H1 (cell line): ENCODE results near the gene EXT2. TPM values are rescaled to one million over a fixed set of nuclear protein-coding genes. Genes with fewer than 3 reads are reported as not detected.

ENCODE experiments used
- CBX5 ChIP-seq: fragments of 300-800, 300-1000 bp; sonication (generic); IDR thresholded peaks from 2 replicates; pipeline ENCODE4 v1.7.1; 2016; ENCODE audit warnings: antibody characterized with exemption, low read length, low read depth
- EGR1 ChIP-seq: IDR thresholded peaks from 2 replicates; pipeline ENCODE4 v1.6.1; 2011; ENCODE audit warnings: low read depth, low read length, borderline replicate concordance
- RAD21 ChIP-seq, 2 experiments: IDR thresholded peaks in 1 of 2; conservative IDR thresholded peaks in 1 of 2; 2 replicates each; pipeline ENCODE4 v1.6.1; 2011; ENCODE audit warnings: low read depth in 2 of 2, low read length in 2 of 2, improper control_type of control experiment in 1 of 2, inconsistent platforms in 1 of 2, mild to moderate bottlenecking in 1 of 2, moderate library complexity in 1 of 2
- polyA plus RNA-seq, 7 experiments: library from polyadenylated mRNA; depleted of rRNA in 3 of 7; stranded (reverse) in 5 of 7; unstranded in 2 of 7; fragments of >200 nt in 5 of 7; fragments of 200-250 nt in 2 of 7; gene quantifications; 1 replicate in 5 of 7; 2 replicates in 1 of 7; 4 replicates in 1 of 7; pipeline versions ENCODE4 v1.2.1 to v1.2.3, GENCODE V29; 2011 to 2013; ENCODE audit warnings: missing spikeins in 2 of 7, mixed read lengths in 2 of 7
- total RNA-seq: library from RNA; stranded (reverse); fragmentation: NEBNext Ultra II Directional; extraction: Animal tissue kit (Norgen Biotek cat#: 25700); gene quantifications from 2 replicates; pipeline ENCODE4 v1.2.1, GENCODE V29; 2021

Gene EXT2
- total and polyA plus RNA-seq, 2 of the 8 experiments (the other 6 are each of a cell fraction or from before 2014, with no cell fraction given), result 29.8 to 42.8 TPM

DNA sequence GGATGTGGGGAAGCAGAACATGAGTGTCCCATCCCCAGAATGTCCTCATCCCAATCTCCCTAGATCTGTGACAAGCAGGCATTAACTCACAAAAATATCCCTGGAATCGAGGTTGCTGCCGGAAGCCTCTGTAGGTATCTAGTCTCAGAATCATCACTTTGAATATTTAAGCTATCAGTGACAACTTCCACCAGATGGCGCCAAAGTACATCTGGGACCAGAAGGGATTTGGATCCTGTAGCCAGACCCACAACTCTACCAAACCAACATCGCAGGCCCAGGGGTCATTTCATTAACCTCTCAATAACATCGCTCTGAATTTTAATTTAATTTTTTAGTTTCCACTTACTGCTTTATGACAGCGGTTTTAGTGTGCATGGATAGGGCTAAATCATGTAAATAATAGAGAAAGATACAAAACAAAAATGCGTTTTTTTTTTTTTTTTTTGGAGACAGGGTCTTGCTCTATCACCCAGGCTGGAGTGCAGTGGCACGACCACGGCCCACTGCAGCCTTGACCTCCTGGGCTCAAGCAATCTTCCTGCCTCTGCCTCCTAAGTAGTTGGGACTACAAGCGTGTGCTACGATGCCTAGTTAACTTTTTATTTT lies 1.1 kb upstream of the EXT2 start (continued):
- TF ChIP-seq RAD21 (IDR thresholded peaks at IDR 0.05 in 1 of 2, conservative IDR thresholded peaks at IDR 0.05 in 1 of 2; ENCODE audit: low read depth in 2 of 2, low read length in 2 of 2), result peak; percentile 60 to 73
- TF ChIP-seq CBX5, result no peak
- TF ChIP-seq EGR1, result no peak
